Endodermal cell (in vitro differentiated cells): ENCODE measurements around the gene GNPDA2. TPM values are rescaled to one million over a fixed set of nuclear protein-coding genes. Genes with fewer than 3 reads are reported as not detected.
A peak's percentile ranks its signal among the peaks of the same experiment; 100 is the strongest.

Experiments
- DNase-seq: peaks from one replicate; pipeline ENCODE4 v3.0.0-alpha.2; 2017
- H3K27ac ChIP-seq: 2 replicates; pipeline ENCODE4 v1.5.1; 2013; ENCODE audit warnings: mild to moderate bottlenecking, low read depth, low read length, moderate library complexity
- H3K27me3 ChIP-seq: 2 replicates; pipeline ENCODE4 v1.6.1; 2013; ENCODE audit warnings: mild to moderate bottlenecking, low read length, moderate library complexity; ENCODE audit not compliant: insufficient read depth, control insufficient read depth, poor library complexity, severe bottlenecking
- H3K36me3 ChIP-seq: 2 replicates; pipeline ENCODE4 v1.7.0; 2013; ENCODE audit warnings: mild to moderate bottlenecking, low read length, moderate library complexity; ENCODE audit not compliant: control insufficient read depth, insufficient read depth
- H3K4me1 ChIP-seq: one replicate; pipeline ENCODE4 v1.7.0; 2013; ENCODE audit warnings: low read length; ENCODE audit not compliant: control insufficient read depth, insufficient read depth
- H3K4me3 ChIP-seq: 2 replicates; pipeline ENCODE4 v1.5.1; 2013; ENCODE audit warnings: mild to moderate bottlenecking, low read length, moderate library complexity
- H3K9ac ChIP-seq: 2 replicates; pipeline ENCODE4 v1.6.1; 2013; ENCODE audit warnings: mild to moderate bottlenecking, low read length, moderate library complexity; ENCODE audit not compliant: poor library complexity, severe bottlenecking; ENCODE audit errors: extremely low read depth
- H3K9me3 ChIP-seq: 2 replicates; pipeline ENCODE4 v1.6.1; 2013; ENCODE audit warnings: mild to moderate bottlenecking, low read length, moderate library complexity; ENCODE audit not compliant: control insufficient read depth
- H3K27ac Mint-ChIP-seq: 2 replicates; pipeline ENCODE4 v1.8.0; 2020; ENCODE audit warnings: mixed read lengths
- H3K27me3 Mint-ChIP-seq: 2 replicates; pipeline ENCODE4 v1.8.0; 2021; ENCODE audit warnings: mild to moderate bottlenecking, mixed read lengths; ENCODE audit not compliant: insufficient read depth
- H3K36me3 Mint-ChIP-seq: 2 replicates; pipeline ENCODE4 v1.8.0; 2020; ENCODE audit warnings: low read depth, mixed read lengths
- H3K4me1 Mint-ChIP-seq: 2 replicates; pipeline ENCODE4 v1.8.0; 2020; ENCODE audit warnings: mixed read lengths
- H3K4me3 Mint-ChIP-seq: 2 replicates; pipeline ENCODE4 v1.8.0; 2020; ENCODE audit warnings: mild to moderate bottlenecking, moderate library complexity, mixed read lengths
- H3K9me3 Mint-ChIP-seq: 2 replicates; pipeline ENCODE4 v1.8.0; 2020; ENCODE audit warnings: mild to moderate bottlenecking, mixed read lengths
- CTCF ChIP-seq: fragments of 200-600 bp; sonication (generic); conservative IDR thresholded peaks from 2 replicates; pipeline ENCODE4 v1.5.0; 2021; ENCODE audit warnings: antibody characterized with exemption, mild to moderate bottlenecking
- WGBS, 2 experiments: methylation state at CpG; one replicate each; pipeline versions ENCODE4 v1.1.5 to v1.1.7; 2013; ENCODE audit warnings: missing lambda C conversion rate in 2 of 2, mixed read lengths in 1 of 2; ENCODE audit not compliant: insufficient coverage in 1 of 2, insufficient read length in 1 of 2; 5-methylcytosine and 5-hydroxymethylcytosine counted together
- total RNA-seq, 2 donors: library from RNA; stranded (reverse); fragmentation: NEBNext Ultra II Directional in 1 of 2; extraction: Animal tissue kit (Norgen Biotek cat#: 25700) in 1 of 2; gene quantifications; 2 replicates in 1 of 2; 3 replicates in 1 of 2; pipeline ENCODE4 v1.2.1, GENCODE V29; 2021

GNPDA2 gene
- total RNA-seq, 2 donors from 2014 or later: 7.2 to 10.2 TPM

GRCh38 chr4:44670506-44671199, 55.7 kb downstream of the GNPDA2 start:
- 74 to 76% methylated on average over 4 of the region's 4 CpGs for WGBS, 2 experiments
- no peak for TF ChIP-seq CTCF
- Mint-ChIP-seq H3K9me3 (no peaks in the 10 kb centered on the region), H3K27ac (no peak overlapping the region), H3K4me3 (no peak overlapping the region), H3K36me3 (no peaks in the 10 kb centered on the region), H3K27me3 (peaks cover 38% of the 10 kb centered on the region), H3K4me1 (no peaks in the 10 kb centered on the region)
- H3K9me3 ChIP-seq: no peaks in the 10 kb centered on the region
- H3K4me3 ChIP-seq: no peak overlapping the region
- no peaks in the 10 kb centered on the region for H3K4me1 ChIP-seq
- no peak overlapping the region for H3K9ac ChIP-seq
- no peak for DNase-seq
- no peaks in the 10 kb centered on the region for H3K36me3 ChIP-seq
- H3K27ac ChIP-seq: no peak overlapping the region
- H3K27me3 ChIP-seq: peaks cover 52% of the 10 kb centered on the region

- Mint-ChIP-seq H3K9me3 (no peaks in the 10 kb centered on the region), H3K27me3 (peaks cover 34% of the 10 kb centered on the region), H3K4me1 (no peaks in the 10 kb centered on the region), H3K36me3 (no peaks in the 10 kb centered on the region), H3K4me3 (no peak overlapping the region), H3K27ac (no peak overlapping the region)
- H3K36me3 ChIP-seq: no peaks in the 10 kb centered on the region
- H3K9ac ChIP-seq: no peak overlapping the region
- H3K9me3 ChIP-seq: no peaks in the 10 kb centered on the region
- no peak overlapping the region for H3K27ac ChIP-seq
- no peaks in the 10 kb centered on the region for H3K4me1 ChIP-seq
- no peak for TF ChIP-seq CTCF
- H3K27me3 ChIP-seq: peaks cover 52% of the 10 kb centered on the region
- H3K4me3 ChIP-seq: no peak overlapping the region
- 0 to 43% methylated on average over 1 to 2 of the region's 2 CpGs for WGBS, 2 experiments
- no peak for DNase-seq
Measured at GRCh38 chr4:44668526-44668925, 57.8 kb downstream of the GNPDA2 start.

- peaks cover 13% of the 10 kb centered on the region for H3K27me3 ChIP-seq
- H3K9me3 ChIP-seq: no peaks in the 10 kb centered on the region
- no peak overlapping the region for H3K4me3 ChIP-seq
- H3K4me1 Mint-ChIP-seq: peaks cover 11% of the 10 kb centered on the region
- no peaks in the 10 kb centered on the region for H3K9me3 Mint-ChIP-seq
- TF ChIP-seq CTCF: no peak
- no peak overlapping the region for H3K27ac ChIP-seq
- H3K36me3 ChIP-seq: no peaks in the 10 kb centered on the region
- peaks cover 2% of the 10 kb centered on the region for H3K27me3 Mint-ChIP-seq
- WGBS, 2 experiments: 93 to 94% methylated on average over 11 to 20 of the region's 20 CpGs
- DNase-seq: no peak
- no peak overlapping the region for H3K9ac ChIP-seq
- no peaks in the 10 kb centered on the region for H3K36me3 Mint-ChIP-seq
- H3K27ac Mint-ChIP-seq: peak overlapping the region; percentile 22
- H3K4me1 ChIP-seq: no peaks in the 10 kb centered on the region
- H3K4me3 Mint-ChIP-seq: no peak overlapping the region
Measured at GRCh38 chr4:44663539-44664263, 62.7 kb downstream of the GNPDA2 start.
